Measurements from ENCODE around the gene RXFP1.

DNA sequence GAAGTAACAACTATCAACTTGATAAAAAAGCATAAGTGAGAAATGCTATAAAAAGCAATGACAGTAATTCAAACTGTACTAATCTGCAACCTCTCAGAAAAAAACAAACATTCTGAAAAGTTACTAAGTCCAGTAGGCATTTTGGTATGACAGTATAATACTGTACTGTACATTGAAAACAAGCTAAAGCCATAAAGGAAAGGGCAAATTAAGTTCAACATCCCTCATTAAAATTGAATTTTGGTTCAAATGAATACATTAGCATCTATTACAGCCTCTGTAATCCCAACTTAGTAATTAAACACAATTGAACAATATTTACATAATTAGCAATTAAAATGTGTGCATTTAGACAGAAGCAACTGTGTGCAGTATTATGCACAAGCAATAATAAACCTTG lies 96.3 kb downstream of the RXFP1 start:
- TF ChIP-seq CTCF (IDR thresholded peaks at IDR 0.05; ENCODE audit: borderline replicate concordance, extremely low read depth, low read length, poor library complexity, severe bottlenecking) (no peak), EZH2 (IDR thresholded peaks at IDR 0.05; ENCODE audit: borderline replicate concordance, low read depth, low read length, severe bottlenecking) (no peak)

Data from DND-41 (cell line).